ENCODE data around the gene LILRB2.
"Not testable (repeated sequence)": the region's sequence is repeated elsewhere in the genome, so short reads cannot be mapped to it uniquely, and the experiment has no call there.

LILRB2 gene

DNA sequence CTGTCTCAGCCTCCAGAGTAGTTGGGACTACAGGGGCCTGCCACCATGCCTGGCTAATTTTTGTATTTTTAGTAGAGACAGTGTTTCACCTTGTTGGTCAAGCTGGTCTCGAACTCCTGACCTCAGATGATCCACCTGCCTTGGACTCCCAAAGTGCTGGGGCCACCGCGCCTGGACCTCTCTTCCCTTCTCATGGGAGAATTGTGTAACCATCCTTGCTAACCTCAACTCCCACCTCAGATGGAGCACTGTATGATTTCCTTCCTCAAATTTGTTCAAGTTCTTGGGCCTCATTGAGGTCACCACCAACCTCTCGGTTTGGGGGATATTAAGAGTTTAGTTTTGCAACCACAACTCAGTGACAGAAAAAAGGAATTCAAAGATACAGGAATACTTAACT is 21.3 kb upstream of the LILRB2 start:
- DNase-seq = no peak

DNA sequence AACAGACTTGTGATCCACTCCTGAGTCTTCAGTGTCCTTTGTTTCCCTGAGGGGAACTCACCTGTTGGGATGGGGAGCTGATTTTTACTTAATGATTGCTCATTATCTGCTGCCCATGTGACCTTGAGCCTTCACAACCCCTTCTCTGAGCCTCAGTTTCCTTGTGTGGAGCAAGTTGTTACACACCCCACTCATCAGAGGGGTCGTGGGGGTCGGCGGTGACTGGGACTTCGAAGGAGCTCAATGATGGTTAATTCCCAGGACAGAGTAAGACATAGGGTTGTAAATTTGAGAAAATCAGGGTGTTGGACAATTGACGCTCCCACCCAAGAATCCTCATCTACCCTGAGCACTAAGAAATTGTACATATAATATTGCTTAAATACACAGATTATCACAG is 18.6 kb upstream of the LILRB2 start:
- no peak for DNase-seq

GRCh38 chr19:54299126-54299498 is 18.2 kb upstream of the LILRB2 start:
- DNase-seq = no peak

GRCh38 chr19:54298357-54299125 is 17.6 kb upstream of the LILRB2 start:
- DNase-seq = no peak

GRCh38 chr19:54297759-54298305 is 16.9 kb upstream of the LILRB2 start:
- no peak for DNase-seq

GRCh38 chr19:54294539-54294938 is 13.6 kb upstream of the LILRB2 start:
- no peak for DNase-seq

DNA sequence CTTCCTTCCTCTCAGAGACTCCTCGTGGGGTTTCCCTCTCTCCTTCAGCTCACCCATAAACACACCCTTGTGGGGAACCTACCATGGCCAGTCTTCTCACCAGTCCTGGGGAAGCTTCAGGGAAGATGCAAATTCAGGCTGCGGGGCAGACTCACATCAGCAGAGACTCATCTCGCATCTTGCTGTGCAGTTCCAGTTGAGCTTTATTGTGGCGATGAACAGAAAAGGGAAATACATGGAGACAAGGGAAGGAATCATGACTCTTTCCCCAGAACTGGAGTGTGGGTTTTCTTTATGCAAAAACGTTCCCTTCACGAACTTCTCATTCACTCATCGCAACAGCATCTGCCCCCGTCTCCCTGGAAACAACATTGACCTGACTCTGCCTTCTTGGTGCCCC is 8.2 kb upstream of the LILRB2 start:
- DNase-seq = not testable (repeated sequence)

DNA sequence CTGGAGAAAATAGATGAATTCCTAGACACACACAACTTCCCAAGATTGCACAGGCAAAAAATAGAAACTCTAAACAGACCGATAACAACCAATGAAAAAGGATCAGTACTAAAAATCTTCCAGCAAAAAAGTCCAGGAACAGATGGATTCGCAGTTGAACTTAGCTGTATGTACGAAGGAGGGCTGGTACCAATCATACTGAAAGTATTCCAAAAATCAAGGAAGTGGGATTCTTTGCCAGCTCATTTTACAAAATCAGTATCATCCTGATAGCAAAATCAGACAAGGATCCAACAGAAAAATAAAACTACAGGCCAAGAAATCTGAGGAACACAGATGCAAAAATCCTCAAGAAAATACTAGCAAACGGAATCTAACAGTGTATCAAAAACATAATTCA is 6.5 kb upstream of the LILRB2 start:
- DNase-seq = no peak

- not testable (repeated sequence) for DNase-seq
Measured at GRCh38 chr19:54286283-54286682, 5.4 kb upstream of the LILRB2 start.

DNA sequence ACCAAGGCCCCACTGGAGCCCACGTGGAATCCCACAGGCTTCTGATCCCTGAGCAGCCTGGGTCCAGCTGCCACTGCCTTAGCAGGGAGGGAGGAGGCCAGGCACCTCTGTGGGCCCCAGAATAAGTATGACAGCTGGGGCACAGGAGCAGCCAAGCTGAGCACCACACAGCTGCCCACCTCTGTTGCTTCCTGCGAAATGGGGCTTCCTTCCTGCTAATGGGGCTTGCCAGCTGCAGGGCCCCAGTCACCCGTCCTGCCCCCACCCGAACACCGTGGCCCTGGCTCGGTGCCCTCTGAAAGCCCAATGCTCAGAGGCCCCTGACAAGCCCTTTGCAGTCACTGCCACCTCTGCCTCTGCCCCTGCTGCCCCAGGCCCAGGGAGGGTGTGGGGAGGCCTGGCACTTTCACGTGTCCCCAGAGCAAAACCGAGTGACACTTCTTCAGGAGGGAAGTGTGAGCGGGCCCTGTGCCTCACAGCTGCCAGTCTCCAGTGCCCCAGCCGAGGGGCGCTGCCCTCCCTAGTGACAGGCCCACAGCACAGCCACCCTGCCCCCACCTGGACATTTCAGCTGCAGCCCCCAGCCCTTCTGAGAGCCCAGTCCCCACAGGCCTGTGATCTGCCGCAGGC is 4.6 kb upstream of the LILRB2 start:
- not testable (repeated sequence) for DNase-seq

GRCh38 chr19:54282686-54283470 is 2.0 kb upstream of the LILRB2 start:
- DNase-seq = no peak

DNA sequence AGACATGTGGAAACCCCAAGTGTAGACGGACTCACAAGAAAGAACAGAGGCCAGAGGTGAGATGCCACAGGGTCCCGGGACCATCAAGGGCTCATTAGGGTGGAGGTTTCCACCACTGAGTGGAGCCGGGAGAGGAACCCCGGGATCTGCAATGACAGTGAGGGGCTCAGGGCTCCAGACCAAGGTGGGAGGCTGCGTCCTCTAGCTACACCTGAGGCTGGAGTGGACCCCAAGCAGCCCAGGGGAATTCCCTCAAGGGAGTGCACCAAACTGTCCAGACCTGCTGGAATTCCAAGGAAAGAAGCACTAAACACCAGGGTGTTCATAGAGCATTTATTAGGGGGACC is 792 bp upstream of the LILRB2 start:
- DNase-seq = not testable (repeated sequence)

- DNase-seq = not testable (repeated sequence)
Measured at GRCh38 chr19:54280441-54280840, 469 bp downstream of the LILRB2 start.

- DNase-seq = not testable (repeated sequence)
Measured at GRCh38 chr19:54280025-54280424, 885 bp downstream of the LILRB2 start.

DNA sequence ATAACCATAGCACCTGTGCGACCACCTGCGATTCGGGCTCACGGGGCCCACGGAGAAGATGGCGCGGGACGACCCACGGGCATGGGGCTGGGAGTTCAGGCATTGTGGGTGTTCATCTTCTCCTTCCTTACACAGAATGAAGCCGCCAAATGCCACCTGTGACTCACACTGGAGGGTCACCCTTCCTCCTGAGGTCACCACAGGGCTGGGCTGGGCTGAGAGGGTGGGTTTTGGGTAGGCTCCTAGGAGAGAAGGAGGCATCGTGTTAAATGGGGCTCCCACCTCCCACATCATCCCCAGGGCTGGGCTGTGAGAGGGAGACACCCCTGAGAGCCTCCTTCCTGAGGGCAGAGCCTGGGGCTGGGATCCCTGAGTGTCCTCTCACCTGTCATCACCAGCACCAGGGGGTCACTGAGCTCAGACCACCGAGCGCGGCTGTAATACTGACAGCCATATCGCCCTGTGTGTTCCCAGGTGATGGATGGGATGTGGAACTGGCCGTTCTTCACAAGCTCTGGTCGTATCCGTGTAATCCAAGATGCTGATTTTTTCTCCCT is 1.4 kb downstream of the LILRB2 start:
- DNase-seq = no peak

DNA sequence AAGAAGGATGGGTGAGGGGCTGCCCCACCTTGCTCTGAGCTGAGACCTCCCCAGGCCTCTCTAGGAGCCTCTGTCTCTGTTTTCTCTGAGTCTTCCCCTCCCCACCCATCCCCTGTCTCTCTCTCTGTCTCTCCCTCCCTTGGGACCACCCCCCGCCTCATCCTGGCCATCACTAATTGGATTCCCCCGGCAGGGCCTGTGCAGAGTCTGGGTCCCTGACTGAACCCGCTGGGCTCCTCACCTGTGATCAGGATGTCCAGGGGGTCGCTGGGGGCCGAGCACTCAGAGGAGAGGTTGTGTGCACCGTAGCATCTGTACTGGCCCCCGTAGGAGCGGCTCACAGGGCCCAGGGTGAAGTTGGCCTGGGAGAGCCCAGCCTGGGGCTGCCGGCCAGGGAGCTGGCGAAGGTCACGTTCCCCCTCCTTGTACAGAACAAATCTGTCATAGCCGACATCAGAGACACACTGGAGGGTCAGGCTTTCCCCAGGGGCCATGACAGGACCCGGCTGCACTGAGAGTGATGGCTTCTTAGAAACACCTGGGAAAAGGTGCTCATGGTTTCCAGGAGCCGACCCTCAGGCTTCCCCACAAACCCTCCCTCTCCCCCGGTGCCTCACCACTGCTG is 2.2 kb downstream of the LILRB2 start:
- DNase-seq = not testable (repeated sequence)

DNA sequence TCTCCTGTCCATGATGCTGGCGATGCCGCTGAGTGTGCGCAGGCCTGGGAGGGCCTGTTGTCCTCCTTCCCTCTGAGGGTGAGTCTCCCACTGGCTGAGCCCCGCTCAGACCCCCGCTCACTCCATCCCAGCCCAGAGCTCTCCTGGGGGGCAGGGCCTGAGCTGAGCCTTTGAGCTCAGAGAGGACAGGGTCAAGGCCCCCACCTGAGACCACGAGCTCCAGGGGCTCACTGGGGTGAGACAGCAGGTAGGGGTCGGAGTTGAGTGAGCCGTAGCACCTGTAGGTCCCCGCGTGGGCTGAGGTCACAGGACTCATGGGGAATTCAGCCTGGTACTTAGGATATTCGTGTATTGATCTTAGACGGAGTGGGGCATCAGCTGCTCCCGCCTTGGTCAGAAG is 2.9 kb downstream of the LILRB2 start:
- not testable (repeated sequence) for DNase-seq

GRCh38 chr19:54277111-54277615 is 3.7 kb downstream of the LILRB2 start:
- DNase-seq = not testable (repeated sequence)

GRCh38 chr19:54275951-54276350 is 5.0 kb downstream of the LILRB2 start:
- DNase-seq = no peak

GRCh38 chr19:54274516-54274915 is 6.4 kb downstream of the LILRB2 start:
- DNase-seq = not testable (repeated sequence)

- no peak for DNase-seq
Measured at GRCh38 chr19:54273821-54274220, 7.1 kb downstream of the LILRB2 start.

DNA sequence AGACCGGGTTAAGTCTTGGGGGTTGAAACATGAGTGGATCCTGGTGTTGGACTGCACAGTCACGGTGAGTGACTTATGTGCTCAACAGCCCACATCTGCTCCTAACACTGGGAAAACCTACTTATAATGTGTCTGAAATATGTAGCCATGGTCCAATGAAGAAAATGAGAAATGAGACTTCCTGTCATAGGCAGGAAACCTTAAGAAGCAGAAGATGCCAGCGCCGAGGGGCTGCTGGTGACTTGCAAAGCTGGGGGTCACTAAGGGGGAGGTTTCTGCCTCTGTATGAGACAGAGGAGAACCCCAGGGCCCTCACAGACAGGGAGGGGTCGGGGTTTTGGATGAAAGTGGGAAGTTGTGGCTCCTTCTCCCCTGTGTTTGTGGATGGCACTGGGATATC is 8.7 kb downstream of the LILRB2 start:
- DNase-seq = not testable (repeated sequence)

- DNase-seq = not testable (repeated sequence)
Measured at GRCh38 chr19:54271587-54271986, 9.3 kb downstream of the LILRB2 start.
